ENCODE results near the gene CFDP1. TPM values are rescaled to one million over a fixed set of nuclear protein-coding genes. Genes with fewer than 3 reads are reported as not detected.
"Not testable (repeated sequence)": the region's sequence is repeated elsewhere in the genome, so short reads cannot be mapped to it uniquely, and the experiment has no call there.

CFDP1 gene
- total RNA-seq, 1 experiment from 2014 or later: 77.6 TPM

DNA sequence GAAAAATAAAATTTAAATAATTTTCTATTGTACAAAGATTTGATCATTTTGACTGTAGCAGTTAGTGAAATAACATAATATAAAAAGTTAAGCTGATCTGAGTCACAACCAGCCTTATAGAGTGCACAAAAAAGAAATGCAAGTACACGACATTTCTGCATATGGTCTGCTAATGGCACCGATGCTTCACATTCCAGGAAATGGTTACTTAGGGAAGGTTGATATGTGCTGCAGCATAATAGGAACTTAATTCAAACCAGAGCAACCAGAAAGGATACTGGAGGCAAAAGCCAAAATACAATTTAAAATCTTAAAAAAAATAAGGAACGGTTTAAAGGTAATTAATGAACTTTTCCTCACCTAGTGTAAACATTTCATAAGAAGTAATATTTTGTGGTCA, 10.0 kb upstream of the CFDP1 start:
- H3K4me3 Mint-ChIP-seq (ENCODE audit: unreplicated experiment): no peak overlapping the region
- no peaks in the 10 kb centered on the region for H3K9me3 Mint-ChIP-seq (ENCODE audit: unreplicated experiment)
- H3K4me1 ChIP-seq: no peaks in the 10 kb centered on the region
- H3K36me3 ChIP-seq (ENCODE audit: control insufficient read depth, insufficient read depth, low read length): no peaks in the 10 kb centered on the region
- TF ChIP-seq, protein P1, sequence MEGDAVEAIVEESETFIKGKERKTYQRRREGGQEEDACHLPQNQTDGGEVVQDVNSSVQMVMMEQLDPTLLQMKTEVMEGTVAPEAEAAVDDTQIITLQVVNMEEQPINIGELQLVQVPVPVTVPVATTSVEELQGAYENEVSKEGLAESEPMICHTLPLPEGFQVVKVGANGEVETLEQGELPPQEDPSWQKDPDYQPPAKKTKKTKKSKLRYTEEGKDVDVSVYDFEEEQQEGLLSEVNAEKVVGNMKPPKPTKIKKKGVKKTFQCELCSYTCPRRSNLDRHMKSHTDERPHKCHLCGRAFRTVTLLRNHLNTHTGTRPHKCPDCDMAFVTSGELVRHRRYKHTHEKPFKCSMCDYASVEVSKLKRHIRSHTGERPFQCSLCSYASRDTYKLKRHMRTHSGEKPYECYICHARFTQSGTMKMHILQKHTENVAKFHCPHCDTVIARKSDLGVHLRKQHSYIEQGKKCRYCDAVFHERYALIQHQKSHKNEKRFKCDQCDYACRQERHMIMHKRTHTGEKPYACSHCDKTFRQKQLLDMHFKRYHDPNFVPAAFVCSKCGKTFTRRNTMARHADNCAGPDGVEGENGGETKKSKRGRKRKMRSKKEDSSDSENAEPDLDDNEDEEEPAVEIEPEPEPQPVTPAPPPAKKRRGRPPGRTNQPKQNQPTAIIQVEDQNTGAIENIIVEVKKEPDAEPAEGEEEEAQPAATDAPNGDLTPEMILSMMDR (IDR thresholded peaks at IDR 0.05; ENCODE audit: insufficient read depth in 1 of 2, low read depth in 1 of 2, low read length in 1 of 2, severe bottlenecking in 1 of 2, unreplicated experiment in 1 of 2): no peak
- peaks cover 29% of the 10 kb centered on the region for H3K36me3 Mint-ChIP-seq (ENCODE audit: insufficient read depth, unreplicated experiment)
- H3K4me1 Mint-ChIP-seq (ENCODE audit: low read depth, unreplicated experiment): no peaks in the 10 kb centered on the region
- no peaks in the 10 kb centered on the region for H3K27me3 Mint-ChIP-seq (ENCODE audit: insufficient read depth, unreplicated experiment)
- H3K27me3 ChIP-seq (replicated peaks; ENCODE audit: control insufficient read depth, insufficient read depth, low read length): no peaks in the 10 kb centered on the region
- intact Hi-C loops (cut with micrococcal nuclease; ENCODE audit: unreplicated experiment): no loop called here
- H3K27ac Mint-ChIP-seq (ENCODE audit: unreplicated experiment): no peak overlapping the region
- DNase-seq: no peak
- ChIA-PET POLR2A (no interaction called here), CTCF (no interaction called here)
- H3K4me3 ChIP-seq (ENCODE audit: low read depth, low read length): no peak overlapping the region
- BruUV-seq (replicated peaks): no TSS peak
- no peaks in the 10 kb centered on the region for H3K9me3 ChIP-seq

DNA sequence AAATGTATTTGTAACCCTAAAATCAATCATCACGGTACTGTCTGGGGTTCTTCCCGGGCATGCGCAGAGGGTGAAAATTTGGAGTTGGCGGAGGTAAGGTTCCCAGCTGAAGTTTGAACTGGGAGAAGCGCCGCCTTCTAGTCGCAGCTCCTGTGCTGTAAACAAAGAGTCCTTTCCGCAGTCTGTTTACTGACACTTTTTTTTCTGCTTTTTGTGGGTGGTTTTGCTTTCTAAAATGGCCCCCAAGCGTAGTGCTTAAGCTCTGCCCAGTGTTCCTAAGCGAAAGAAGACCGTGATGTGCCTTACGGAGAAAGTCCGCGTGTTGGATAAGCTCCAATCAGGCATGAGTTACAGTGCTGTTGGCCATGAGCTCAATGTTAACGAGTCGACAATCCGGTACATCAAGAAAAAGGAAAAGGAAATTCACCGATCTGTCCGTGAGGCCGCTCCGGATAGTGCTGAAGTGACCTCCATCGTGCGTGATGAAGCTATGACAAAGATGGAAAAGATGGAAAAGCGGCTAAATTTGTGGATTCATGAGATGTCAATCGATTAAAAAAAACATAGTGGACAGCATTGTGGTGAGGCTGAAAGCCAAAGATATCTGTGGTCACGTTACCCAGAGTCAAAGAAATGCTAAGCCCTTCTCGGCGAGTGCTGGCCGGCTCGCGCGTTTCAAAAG, 570 bp upstream of the CFDP1 start:
- peaks cover 14% of the 10 kb centered on the region for H3K4me1 Mint-ChIP-seq (ENCODE audit: low read depth, unreplicated experiment)
- ChIA-PET POLR2A (interaction anchor here (0.6 to 1.8 kb wide), 9 partner anchors 16 to 1291 kb away, joined by 3 to 10 read pairs (median 5); partner anchors contain the start of gene WDR59), CTCF (interaction anchor here (0.6 to 2.3 kb wide), 5 partner anchors 11 to 122 kb away, joined by 3 to 15 read pairs (median 3); partner anchors contain the start of genes CHST6, TMEM170A and TMEM231)
- H3K4me3 ChIP-seq (ENCODE audit: low read depth, low read length): peak overlapping the region; percentile 81
- intact Hi-C loops (cut with micrococcal nuclease; ENCODE audit: unreplicated experiment): loop anchor here (1.0 kb wide), 2 partner anchors 30 to 191 kb away; partner anchors contain the start of gene TMEM170A
- peak; percentile 77 to 85 for DNase-seq
- no peaks in the 10 kb centered on the region for H3K27me3 Mint-ChIP-seq (ENCODE audit: insufficient read depth, unreplicated experiment)
- peak overlapping the region; percentile 81 for H3K4me3 Mint-ChIP-seq (ENCODE audit: unreplicated experiment)
- no peaks in the 10 kb centered on the region for H3K9me3 Mint-ChIP-seq (ENCODE audit: unreplicated experiment)
- H3K27ac Mint-ChIP-seq (ENCODE audit: unreplicated experiment): peak overlapping the region; percentile 88
- H3K9me3 ChIP-seq: no peaks in the 10 kb centered on the region
- TF ChIP-seq, protein P1 (IDR thresholded peaks at IDR 0.05; ENCODE audit: insufficient read depth in 1 of 2, low read depth in 1 of 2, low read length in 1 of 2, severe bottlenecking in 1 of 2, unreplicated experiment in 1 of 2): no peak
- BruUV-seq (replicated peaks): TSS peak; percentile 92
- H3K36me3 ChIP-seq (ENCODE audit: control insufficient read depth, insufficient read depth, low read length): no peaks in the 10 kb centered on the region
- H3K36me3 Mint-ChIP-seq (ENCODE audit: insufficient read depth, unreplicated experiment): peaks cover 42% of the 10 kb centered on the region
- H3K4me1 ChIP-seq: no peaks in the 10 kb centered on the region
- H3K27me3 ChIP-seq (replicated peaks; ENCODE audit: control insufficient read depth, insufficient read depth, low read length): no peaks in the 10 kb centered on the region

DNA sequence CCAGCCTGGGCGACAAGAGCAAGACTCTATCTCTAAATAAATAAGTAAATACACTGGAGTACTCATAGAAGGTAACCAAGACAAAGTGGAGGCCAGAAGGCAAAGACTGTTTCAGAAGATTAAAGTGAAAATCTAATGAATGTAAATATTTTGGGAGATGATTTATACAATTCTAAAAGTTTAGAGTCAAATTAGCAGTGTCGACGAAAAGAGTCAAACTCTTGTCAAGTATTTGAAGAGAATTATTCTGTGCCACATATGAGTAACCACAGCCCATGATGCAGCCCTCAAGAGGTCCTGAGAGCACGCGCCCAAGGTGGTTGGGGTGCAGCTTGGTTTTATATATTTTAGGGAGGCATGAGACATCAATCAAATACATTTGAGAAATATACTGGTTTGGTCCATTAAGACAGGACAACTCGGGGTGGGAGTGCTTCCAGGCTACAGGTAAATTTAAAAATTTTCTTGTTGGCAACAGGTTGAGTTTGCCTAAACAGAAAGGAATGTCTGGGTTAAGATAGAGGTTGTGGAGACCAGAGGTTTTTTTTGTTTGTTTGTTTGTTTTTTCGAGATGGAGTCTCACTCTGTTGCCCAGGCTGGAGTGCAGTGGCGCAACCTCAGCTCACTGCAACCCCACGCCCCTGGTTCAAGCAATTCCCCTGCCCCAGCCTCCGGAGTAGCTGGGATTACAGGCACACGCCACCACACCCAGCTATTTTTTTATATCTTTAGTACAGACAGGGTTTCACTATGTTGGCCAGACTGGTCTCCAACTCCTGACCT, 3.5 kb downstream of the CFDP1 start:
- H3K9me3 Mint-ChIP-seq (ENCODE audit: unreplicated experiment): no peaks in the 10 kb centered on the region
- H3K36me3 Mint-ChIP-seq (ENCODE audit: insufficient read depth, unreplicated experiment): peaks cover 53% of the 10 kb centered on the region
- ChIA-PET CTCF (no interaction called here), POLR2A (no interaction called here)
- no peak overlapping the region for H3K4me3 ChIP-seq (ENCODE audit: low read depth, low read length)
- no peak for DNase-seq
- no peak overlapping the region for H3K27ac Mint-ChIP-seq (ENCODE audit: unreplicated experiment)
- no peaks in the 10 kb centered on the region for H3K9me3 ChIP-seq
- intact Hi-C loops (cut with micrococcal nuclease; ENCODE audit: unreplicated experiment): no loop called here
- peaks cover 7% of the 10 kb centered on the region for H3K4me1 Mint-ChIP-seq (ENCODE audit: low read depth, unreplicated experiment)
- TF ChIP-seq, protein P1 (IDR thresholded peaks at IDR 0.05; ENCODE audit: insufficient read depth in 1 of 2, low read depth in 1 of 2, low read length in 1 of 2, severe bottlenecking in 1 of 2, unreplicated experiment in 1 of 2): no peak
- H3K4me3 Mint-ChIP-seq (ENCODE audit: unreplicated experiment): no peak overlapping the region
- H3K27me3 Mint-ChIP-seq (ENCODE audit: insufficient read depth, unreplicated experiment): no peaks in the 10 kb centered on the region
- no peaks in the 10 kb centered on the region for H3K27me3 ChIP-seq (replicated peaks; ENCODE audit: control insufficient read depth, insufficient read depth, low read length)
- TSS peak; percentile 5 for BruUV-seq (replicated peaks)
- H3K36me3 ChIP-seq (ENCODE audit: control insufficient read depth, insufficient read depth, low read length): no peaks in the 10 kb centered on the region
- no peaks in the 10 kb centered on the region for H3K4me1 ChIP-seq

DNA sequence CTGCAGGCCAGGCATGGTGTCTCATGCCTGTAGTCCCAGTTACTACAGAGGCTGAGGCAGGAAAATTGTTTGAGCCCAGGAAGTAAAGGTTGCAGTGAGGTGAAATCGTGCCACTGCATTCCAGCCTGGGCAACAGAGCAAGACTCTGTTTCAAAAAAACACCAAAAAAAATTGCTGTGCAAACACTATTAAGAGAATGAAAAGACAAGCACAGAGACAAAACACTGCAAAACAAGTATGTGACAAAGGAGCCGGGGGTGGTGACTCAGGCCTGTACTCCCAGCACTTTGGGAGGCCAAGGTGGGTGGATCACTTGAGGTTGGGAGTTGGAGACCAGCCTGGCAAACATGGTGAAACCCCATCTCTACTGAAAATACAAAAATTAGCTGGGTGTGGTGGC, 6.8 kb downstream of the CFDP1 start:
- H3K27ac Mint-ChIP-seq (ENCODE audit: unreplicated experiment); DNase-seq; H3K4me1 ChIP-seq; CTCF ChIA-PET; BruUV-seq (replicated peaks); H3K27me3 Mint-ChIP-seq (ENCODE audit: insufficient read depth, unreplicated experiment); H3K9me3 Mint-ChIP-seq (ENCODE audit: unreplicated experiment); H3K4me1 Mint-ChIP-seq (ENCODE audit: low read depth, unreplicated experiment); H3K4me3 Mint-ChIP-seq (ENCODE audit: unreplicated experiment); H3K27me3 ChIP-seq (replicated peaks; ENCODE audit: control insufficient read depth, insufficient read depth, low read length); H3K9me3 ChIP-seq; POLR2A ChIA-PET; H3K4me3 ChIP-seq (ENCODE audit: low read depth, low read length); H3K36me3 ChIP-seq (ENCODE audit: control insufficient read depth, insufficient read depth, low read length); intact Hi-C loops (cut with micrococcal nuclease; ENCODE audit: unreplicated experiment): not testable (repeated sequence)
- peaks cover 29% of the 10 kb centered on the region for H3K36me3 Mint-ChIP-seq (ENCODE audit: insufficient read depth, unreplicated experiment)

Data from Caco-2 (cell line).